ENCODE data around the gene B3GNT3.
A peak's percentile ranks its signal among the peaks of the same experiment; 100 is the strongest.

Gene B3GNT3

DNA sequence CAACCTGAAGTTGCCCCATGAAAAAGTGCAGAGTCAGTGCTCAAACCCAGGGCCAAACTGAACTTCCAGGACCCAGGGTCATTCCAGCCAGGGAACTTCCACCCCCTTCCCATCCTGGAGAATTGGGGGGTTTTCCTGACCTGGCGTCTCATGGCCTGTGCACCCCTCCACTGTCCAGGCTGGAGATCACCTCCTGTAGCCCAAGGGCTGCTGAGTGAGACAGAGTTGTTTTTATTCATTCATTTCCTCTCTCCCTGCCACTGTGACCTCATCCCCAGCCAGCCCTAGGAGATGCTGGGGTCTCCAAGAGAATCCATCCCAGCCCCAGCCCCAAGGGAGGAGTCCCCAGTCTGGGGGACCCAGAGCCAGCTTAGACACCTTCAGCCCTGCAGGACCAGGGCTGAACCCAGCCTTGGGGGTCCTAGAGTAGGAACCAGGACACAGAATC is 39.5 kb upstream of the B3GNT3 start:
- Histone ChIP-seq H3K4me2 (ENCODE audit: insufficient read depth, low read length) (no peak overlapping the region), H3K4me1 (ENCODE audit: insufficient read depth, low read length) (peaks cover 29% of the 10 kb centered on the region), H3K27me3 (ENCODE audit: insufficient read depth, low read length, poor library complexity) (no peaks in the 10 kb centered on the region), H3K9me3 (ENCODE audit: insufficient read depth, low read length, severe bottlenecking) (no peaks in the 10 kb centered on the region), H3K79me2 (ENCODE audit: insufficient read depth, low read length) (peaks cover 46% of the 10 kb centered on the region), H3K27ac (ENCODE audit: low read length) (peak overlapping the region; percentile 62), H3K4me3 (ENCODE audit: low read depth in 1 of 2, low read length in 2 of 2) (no peak overlapping the region), H3K36me3 (ENCODE audit: insufficient read depth, low read length) (peaks cover 57% of the 10 kb centered on the region), H3K9ac (ENCODE audit: low read depth, low read length) (no peak overlapping the region), H2AFZ (ENCODE audit: low read depth, low read length) (no peak overlapping the region), H4K20me1 (ENCODE audit: insufficient read depth, low read length) (peaks cover 25% of the 10 kb centered on the region)
- DNase-seq: no peak
- TF ChIP-seq, protein P1, sequence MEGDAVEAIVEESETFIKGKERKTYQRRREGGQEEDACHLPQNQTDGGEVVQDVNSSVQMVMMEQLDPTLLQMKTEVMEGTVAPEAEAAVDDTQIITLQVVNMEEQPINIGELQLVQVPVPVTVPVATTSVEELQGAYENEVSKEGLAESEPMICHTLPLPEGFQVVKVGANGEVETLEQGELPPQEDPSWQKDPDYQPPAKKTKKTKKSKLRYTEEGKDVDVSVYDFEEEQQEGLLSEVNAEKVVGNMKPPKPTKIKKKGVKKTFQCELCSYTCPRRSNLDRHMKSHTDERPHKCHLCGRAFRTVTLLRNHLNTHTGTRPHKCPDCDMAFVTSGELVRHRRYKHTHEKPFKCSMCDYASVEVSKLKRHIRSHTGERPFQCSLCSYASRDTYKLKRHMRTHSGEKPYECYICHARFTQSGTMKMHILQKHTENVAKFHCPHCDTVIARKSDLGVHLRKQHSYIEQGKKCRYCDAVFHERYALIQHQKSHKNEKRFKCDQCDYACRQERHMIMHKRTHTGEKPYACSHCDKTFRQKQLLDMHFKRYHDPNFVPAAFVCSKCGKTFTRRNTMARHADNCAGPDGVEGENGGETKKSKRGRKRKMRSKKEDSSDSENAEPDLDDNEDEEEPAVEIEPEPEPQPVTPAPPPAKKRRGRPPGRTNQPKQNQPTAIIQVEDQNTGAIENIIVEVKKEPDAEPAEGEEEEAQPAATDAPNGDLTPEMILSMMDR (IDR thresholded peaks at IDR 0.05; ENCODE audit: borderline replicate concordance, extremely low read depth, low read length, poor library complexity, severe bottlenecking): no peak
- no peak for TF ChIP-seq EZH2 (IDR thresholded peaks at IDR 0.05; ENCODE audit: borderline replicate concordance, low read depth, low read length, severe bottlenecking)
- ATAC-seq (ENCODE audit: insufficient read depth, low read depth): no peak

DNA sequence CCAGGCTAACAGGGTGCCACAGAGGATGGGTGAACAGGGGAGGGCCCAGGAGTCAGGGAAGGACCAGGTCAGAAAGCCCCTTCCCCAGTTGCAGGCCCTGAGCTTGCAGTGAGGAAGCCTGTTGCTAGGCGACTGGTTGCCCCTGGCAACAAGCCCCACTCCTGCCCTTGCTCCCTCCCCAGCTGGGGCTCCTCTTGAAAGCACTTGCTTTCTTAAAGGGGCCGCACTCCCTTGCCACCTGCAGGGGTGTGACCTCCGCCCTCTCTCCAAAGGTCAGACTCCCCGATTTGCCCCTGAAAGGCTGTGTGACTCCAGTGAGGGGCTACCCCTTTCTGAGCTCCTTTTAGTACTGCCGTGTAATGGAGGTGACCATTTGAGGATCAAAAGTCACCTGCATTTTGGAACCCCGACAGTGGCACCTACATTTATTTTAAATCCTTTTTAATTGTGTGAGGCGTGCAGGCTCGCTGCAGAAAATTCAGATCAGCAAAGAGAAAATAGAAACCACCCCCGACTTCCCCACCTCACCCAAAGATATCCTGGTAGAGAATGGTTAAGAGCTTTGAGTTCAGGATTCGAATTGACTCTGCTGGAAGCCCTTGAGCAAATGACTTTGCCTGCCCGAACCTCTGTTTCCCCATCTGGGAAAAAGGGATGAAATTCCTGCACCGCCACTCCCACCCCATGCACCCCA is 38.8 kb upstream of the B3GNT3 start:
- Histone ChIP-seq H3K9ac (ENCODE audit: low read depth, low read length) (no peak overlapping the region), H3K27me3 (ENCODE audit: insufficient read depth, low read length, poor library complexity) (no peaks in the 10 kb centered on the region), H3K4me3 (ENCODE audit: low read depth in 1 of 2, low read length in 2 of 2) (no peak overlapping the region), H3K36me3 (ENCODE audit: insufficient read depth, low read length) (peaks cover 64% of the 10 kb centered on the region), H2AFZ (ENCODE audit: low read depth, low read length) (no peak overlapping the region), H3K27ac (ENCODE audit: low read length) (peak overlapping the region; percentile 19), H3K4me1 (ENCODE audit: insufficient read depth, low read length) (peaks cover 22% of the 10 kb centered on the region), H3K79me2 (ENCODE audit: insufficient read depth, low read length) (peaks cover 40% of the 10 kb centered on the region), H4K20me1 (ENCODE audit: insufficient read depth, low read length) (peaks cover 25% of the 10 kb centered on the region), H3K4me2 (ENCODE audit: insufficient read depth, low read length) (no peak overlapping the region), H3K9me3 (ENCODE audit: insufficient read depth, low read length, severe bottlenecking) (no peaks in the 10 kb centered on the region)
- no peak for TF ChIP-seq EZH2 (IDR thresholded peaks at IDR 0.05; ENCODE audit: borderline replicate concordance, low read depth, low read length, severe bottlenecking)
- TF ChIP-seq, protein P1 (IDR thresholded peaks at IDR 0.05; ENCODE audit: borderline replicate concordance, extremely low read depth, low read length, poor library complexity, severe bottlenecking): no peak
- peak; percentile 75 for DNase-seq
- ATAC-seq (ENCODE audit: insufficient read depth, low read depth): no peak

DNA sequence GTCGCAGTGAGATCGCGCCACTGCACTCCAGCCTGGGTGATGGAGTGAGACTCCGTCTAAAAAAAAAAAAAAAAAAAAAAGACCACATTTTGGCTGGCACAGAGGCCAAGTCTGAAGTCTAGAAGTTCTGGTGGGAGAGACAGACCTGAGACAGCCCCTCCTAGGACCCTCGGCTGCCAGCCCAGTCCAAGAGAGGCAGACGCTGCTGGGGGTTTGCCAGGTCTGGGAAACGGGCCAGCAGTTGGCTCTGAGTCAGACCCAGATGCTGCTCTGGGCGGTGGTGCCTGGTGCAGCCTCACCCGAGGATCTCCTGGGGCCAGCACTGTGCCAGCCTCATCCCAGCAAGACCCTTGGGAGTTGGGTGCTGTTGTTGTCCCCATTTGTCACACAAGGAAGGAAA is 37.8 kb upstream of the B3GNT3 start:
- Histone ChIP-seq H3K27ac (ENCODE audit: low read length) (no peak overlapping the region), H3K4me2 (ENCODE audit: insufficient read depth, low read length) (no peak overlapping the region), H3K4me3 (ENCODE audit: low read depth in 1 of 2, low read length in 2 of 2) (no peak overlapping the region), H2AFZ (ENCODE audit: low read depth, low read length) (no peak overlapping the region), H3K27me3 (ENCODE audit: insufficient read depth, low read length, poor library complexity) (no peaks in the 10 kb centered on the region), H3K9me3 (ENCODE audit: insufficient read depth, low read length, severe bottlenecking) (no peaks in the 10 kb centered on the region), H3K4me1 (ENCODE audit: insufficient read depth, low read length) (peaks cover 13% of the 10 kb centered on the region), H4K20me1 (ENCODE audit: insufficient read depth, low read length) (peaks cover 25% of the 10 kb centered on the region), H3K36me3 (ENCODE audit: insufficient read depth, low read length) (peaks cover 66% of the 10 kb centered on the region), H3K79me2 (ENCODE audit: insufficient read depth, low read length) (peaks cover 31% of the 10 kb centered on the region), H3K9ac (ENCODE audit: low read depth, low read length) (no peak overlapping the region)
- DNase-seq: no peak
- TF ChIP-seq, protein P1 (IDR thresholded peaks at IDR 0.05; ENCODE audit: borderline replicate concordance, extremely low read depth, low read length, poor library complexity, severe bottlenecking): no peak
- no peak for TF ChIP-seq EZH2 (IDR thresholded peaks at IDR 0.05; ENCODE audit: borderline replicate concordance, low read depth, low read length, severe bottlenecking)
- ATAC-seq (ENCODE audit: insufficient read depth, low read depth): no peak
